Measurements from ENCODE around the gene OR51M1. TPM values are rescaled to one million over a fixed set of nuclear protein-coding genes. Genes with fewer than 3 reads are reported as not detected.

The OR51M1 gene
- total RNA-seq, 1 experiment from 2014 or later: not detected

DNA sequence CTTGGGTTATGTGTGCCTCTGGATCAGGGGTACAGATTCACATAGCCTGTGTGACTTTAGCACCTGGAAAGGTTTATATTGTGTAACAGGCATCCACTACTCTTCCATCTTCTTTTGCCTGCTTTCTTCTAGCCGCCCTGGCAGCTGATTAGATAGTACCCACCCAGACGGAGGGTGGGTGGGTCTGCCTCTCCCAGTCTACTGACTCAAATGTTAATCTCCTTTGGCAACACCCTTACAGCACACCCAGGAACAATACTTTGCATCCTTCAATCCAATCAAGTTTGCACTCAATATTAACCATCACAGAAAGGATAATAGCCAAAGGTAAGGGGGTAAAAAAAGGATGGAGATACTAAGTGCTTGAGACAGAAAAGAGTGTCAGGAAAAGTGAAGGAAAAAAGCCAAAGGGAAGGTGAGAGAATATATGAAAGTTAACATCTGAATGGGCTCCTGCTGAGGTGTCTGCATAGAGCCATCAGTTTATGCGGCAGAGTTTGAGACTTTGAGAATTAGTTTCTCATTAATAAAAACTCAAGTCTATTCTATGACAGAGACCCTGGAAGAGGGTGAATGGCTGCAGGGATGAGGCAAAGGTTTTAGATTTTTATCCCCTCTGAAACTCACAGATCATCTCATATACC is 34.9 kb upstream of the OR51M1 start:
- ATAC-seq: no peak

DNA sequence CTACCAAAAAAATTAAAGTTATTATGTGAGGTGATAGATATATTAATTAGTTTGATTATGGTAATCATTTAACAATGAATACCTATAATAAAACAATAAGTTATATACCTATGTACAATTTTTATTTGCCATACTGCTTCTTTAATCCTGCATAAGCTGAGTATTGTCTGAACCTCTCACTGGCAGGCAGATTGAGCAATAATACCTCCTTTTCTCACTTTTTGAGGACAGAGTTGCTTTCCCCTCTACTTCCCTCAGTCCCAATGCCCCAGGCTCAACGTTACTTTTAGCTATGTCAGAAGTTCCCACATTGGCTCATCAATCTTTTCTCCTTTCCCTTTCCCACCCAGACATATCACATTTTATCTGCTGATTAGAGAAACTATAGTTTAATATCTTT is 34.1 kb upstream of the OR51M1 start:
- intact Hi-C loops (cut with micrococcal nuclease; ENCODE audit: unreplicated experiment): no loop called here
- BruUV-seq (replicated peaks): no TSS peak
- no peak for DNase-seq (ENCODE audit: low read depth, low spot score)
- TF ChIP-seq SIN3A (IDR thresholded peaks at IDR 0.05; ENCODE audit: borderline replicate concordance, insufficient read depth, low read depth, low read length) (no peak), POLR2AphosphoS5 (IDR thresholded peaks at IDR 0.05; ENCODE audit: low read depth, low read length) (no peak), TCF7L2 (IDR thresholded peaks at IDR 0.05; ENCODE audit: low read depth, low read length) (no peak)
- TF ChIP-seq, protein P1, sequence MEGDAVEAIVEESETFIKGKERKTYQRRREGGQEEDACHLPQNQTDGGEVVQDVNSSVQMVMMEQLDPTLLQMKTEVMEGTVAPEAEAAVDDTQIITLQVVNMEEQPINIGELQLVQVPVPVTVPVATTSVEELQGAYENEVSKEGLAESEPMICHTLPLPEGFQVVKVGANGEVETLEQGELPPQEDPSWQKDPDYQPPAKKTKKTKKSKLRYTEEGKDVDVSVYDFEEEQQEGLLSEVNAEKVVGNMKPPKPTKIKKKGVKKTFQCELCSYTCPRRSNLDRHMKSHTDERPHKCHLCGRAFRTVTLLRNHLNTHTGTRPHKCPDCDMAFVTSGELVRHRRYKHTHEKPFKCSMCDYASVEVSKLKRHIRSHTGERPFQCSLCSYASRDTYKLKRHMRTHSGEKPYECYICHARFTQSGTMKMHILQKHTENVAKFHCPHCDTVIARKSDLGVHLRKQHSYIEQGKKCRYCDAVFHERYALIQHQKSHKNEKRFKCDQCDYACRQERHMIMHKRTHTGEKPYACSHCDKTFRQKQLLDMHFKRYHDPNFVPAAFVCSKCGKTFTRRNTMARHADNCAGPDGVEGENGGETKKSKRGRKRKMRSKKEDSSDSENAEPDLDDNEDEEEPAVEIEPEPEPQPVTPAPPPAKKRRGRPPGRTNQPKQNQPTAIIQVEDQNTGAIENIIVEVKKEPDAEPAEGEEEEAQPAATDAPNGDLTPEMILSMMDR (IDR thresholded peaks at IDR 0.05): no peak
- TF ChIP-seq, protein P2, sequence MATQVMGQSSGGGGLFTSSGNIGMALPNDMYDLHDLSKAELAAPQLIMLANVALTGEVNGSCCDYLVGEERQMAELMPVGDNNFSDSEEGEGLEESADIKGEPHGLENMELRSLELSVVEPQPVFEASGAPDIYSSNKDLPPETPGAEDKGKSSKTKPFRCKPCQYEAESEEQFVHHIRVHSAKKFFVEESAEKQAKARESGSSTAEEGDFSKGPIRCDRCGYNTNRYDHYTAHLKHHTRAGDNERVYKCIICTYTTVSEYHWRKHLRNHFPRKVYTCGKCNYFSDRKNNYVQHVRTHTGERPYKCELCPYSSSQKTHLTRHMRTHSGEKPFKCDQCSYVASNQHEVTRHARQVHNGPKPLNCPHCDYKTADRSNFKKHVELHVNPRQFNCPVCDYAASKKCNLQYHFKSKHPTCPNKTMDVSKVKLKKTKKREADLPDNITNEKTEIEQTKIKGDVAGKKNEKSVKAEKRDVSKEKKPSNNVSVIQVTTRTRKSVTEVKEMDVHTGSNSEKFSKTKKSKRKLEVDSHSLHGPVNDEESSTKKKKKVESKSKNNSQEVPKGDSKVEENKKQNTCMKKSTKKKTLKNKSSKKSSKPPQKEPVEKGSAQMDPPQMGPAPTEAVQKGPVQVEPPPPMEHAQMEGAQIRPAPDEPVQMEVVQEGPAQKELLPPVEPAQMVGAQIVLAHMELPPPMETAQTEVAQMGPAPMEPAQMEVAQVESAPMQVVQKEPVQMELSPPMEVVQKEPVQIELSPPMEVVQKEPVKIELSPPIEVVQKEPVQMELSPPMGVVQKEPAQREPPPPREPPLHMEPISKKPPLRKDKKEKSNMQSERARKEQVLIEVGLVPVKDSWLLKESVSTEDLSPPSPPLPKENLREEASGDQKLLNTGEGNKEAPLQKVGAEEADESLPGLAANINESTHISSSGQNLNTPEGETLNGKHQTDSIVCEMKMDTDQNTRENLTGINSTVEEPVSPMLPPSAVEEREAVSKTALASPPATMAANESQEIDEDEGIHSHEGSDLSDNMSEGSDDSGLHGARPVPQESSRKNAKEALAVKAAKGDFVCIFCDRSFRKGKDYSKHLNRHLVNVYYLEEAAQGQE (IDR thresholded peaks at IDR 0.05; ENCODE audit: insufficient read depth in 1 of 2, low read depth in 2 of 2, low read length in 1 of 2): no peak
- CTCF ChIA-PET: no interaction called here
- Histone ChIP-seq H3K4me1 (ENCODE audit: control insufficient read depth, insufficient read depth, low read length) (no peaks in the 10 kb centered on the region), H3K4me3 (ENCODE audit: low read depth in 2 of 2, low read length in 2 of 2) (no peak overlapping the region), H3K27me3 (ENCODE audit: control insufficient read depth, insufficient read depth, low read length) (no peaks in the 10 kb centered on the region; the same call in 1 of the 2 replicates), H3K36me3 (ENCODE audit: control insufficient read depth, insufficient read depth, low read length) (no peaks in the 10 kb centered on the region), H3K27ac (ENCODE audit: low read length) (no peak overlapping the region), H3K9me3 (ENCODE audit: control insufficient read depth, insufficient read depth, low read depth, low read length) (no peaks in the 10 kb centered on the region)
- POLR2A ChIA-PET: no interaction called here
- in situ Hi-C loops (cut with HindIII; ENCODE audit: low pct_unique_long_range_greater_than_20kb, low sequenced_read_pairs): no loop called here
- ATAC-seq: no peak

More for the DNA sequence above, 34.9 kb upstream of the OR51M1 start:
- Histone ChIP-seq H3K9me3 (ENCODE audit: control insufficient read depth, insufficient read depth, low read depth, low read length) (no peaks in the 10 kb centered on the region), H3K4me1 (ENCODE audit: control insufficient read depth, insufficient read depth, low read length) (no peaks in the 10 kb centered on the region), H3K27ac (ENCODE audit: low read length) (no peak overlapping the region), H3K27me3 (ENCODE audit: control insufficient read depth, insufficient read depth, low read length) (no peaks in the 10 kb centered on the region), H3K4me3 (ENCODE audit: low read depth in 2 of 2, low read length in 2 of 2) (no peak overlapping the region), H3K36me3 (ENCODE audit: control insufficient read depth, insufficient read depth, low read length) (no peaks in the 10 kb centered on the region)
- BruUV-seq (replicated peaks): no TSS peak
- CTCF ChIA-PET: no interaction called here
- in situ Hi-C loops (cut with HindIII; ENCODE audit: low pct_unique_long_range_greater_than_20kb, low sequenced_read_pairs) (no loop called here), intact Hi-C loops (cut with micrococcal nuclease; ENCODE audit: unreplicated experiment) (no loop called here)
- TF ChIP-seq, protein P2 (IDR thresholded peaks at IDR 0.05; ENCODE audit: insufficient read depth in 1 of 2, low read depth in 2 of 2, low read length in 1 of 2): no peak
- TF ChIP-seq SIN3A (IDR thresholded peaks at IDR 0.05; ENCODE audit: borderline replicate concordance, insufficient read depth, low read depth, low read length) (no peak), POLR2AphosphoS5 (IDR thresholded peaks at IDR 0.05; ENCODE audit: low read depth, low read length) (no peak), TCF7L2 (IDR thresholded peaks at IDR 0.05; ENCODE audit: low read depth, low read length) (no peak)
- TF ChIP-seq, protein P1 (IDR thresholded peaks at IDR 0.05): no peak
- POLR2A ChIA-PET: no interaction called here
- DNase-seq (ENCODE audit: low read depth, low spot score): no peak

All from Panc1 (cell line).